Neural cell (in vitro differentiated cells): Measurements from ENCODE around the gene GSG1L2. TPM values are rescaled to one million over a fixed set of nuclear protein-coding genes. Genes with fewer than 3 reads are reported as not detected.

ENCODE experiments used
- H2AFZ ChIP-seq: fragments of 200-600, 300-800 bp; sonication (generic), shearing (Covaris generic); 2 replicates; pipeline ENCODE4 v1.6.0; 2014; ENCODE audit warnings: low read depth, mild to moderate bottlenecking, antibody characterized with exemption, low read length, moderate library complexity
- H3F3A ChIP-seq: fragments of 200-600 bp; shearing (Covaris generic); 2 replicates; pipeline ENCODE4 v1.6.1; 2016; ENCODE audit warnings: mild to moderate bottlenecking, moderate library complexity, mixed read lengths, antibody characterized with exemption, low read length; ENCODE audit not compliant: insufficient read depth, poor library complexity, severe bottlenecking
- H3K27ac ChIP-seq: fragments of 200-600, 300-800 bp; sonication (generic), shearing (Covaris generic); 2 replicates; pipeline ENCODE4 v1.5.1; 2014; ENCODE audit warnings: mild to moderate bottlenecking, low read length, moderate library complexity
- H3K27me3 ChIP-seq: fragments of 300-800, 200-600 bp; sonication (generic), shearing (Covaris generic); 2 replicates; pipeline ENCODE4 v1.6.0; 2014; ENCODE audit warnings: mild to moderate bottlenecking, low read depth, low read length, moderate library complexity; ENCODE audit not compliant: insufficient read depth
- H3K36me3 ChIP-seq: fragments of 300-800, 200-600 bp; sonication (generic), shearing (Covaris generic); 2 replicates; pipeline ENCODE4 v1.5.1; 2014; ENCODE audit warnings: mild to moderate bottlenecking, antibody characterized with exemption, low read length, moderate library complexity; ENCODE audit not compliant: insufficient read depth
- H3K4me2 ChIP-seq: fragments of 300-800, 200-600 bp; sonication (generic), shearing (Covaris generic); 2 replicates; pipeline ENCODE4 v1.6.0; 2014; ENCODE audit warnings: mild to moderate bottlenecking, low read length
- H3K4me3 ChIP-seq: fragments of 300-800, 200-600 bp; sonication (generic), shearing (Covaris generic); 2 replicates; pipeline ENCODE4 v1.5.1; 2014; ENCODE audit warnings: mild to moderate bottlenecking, low read length, moderate library complexity
- H3K79me2 ChIP-seq: fragments of 200-600 bp; shearing (Covaris generic); replicated peaks from 2 replicates; pipeline ENCODE4 v1.6.0; 2014; ENCODE audit warnings: mild to moderate bottlenecking, low read length, moderate library complexity; ENCODE audit not compliant: insufficient read depth
- H3K9ac ChIP-seq: fragments of 300-800, 200-600 bp; sonication (generic), shearing (Covaris generic); 2 replicates; pipeline ENCODE4 v1.6.1; 2016; ENCODE audit warnings: mild to moderate bottlenecking, low read length, mixed read lengths
- H3K9me2 ChIP-seq: fragments of 200-600 bp; shearing (Covaris generic); 2 replicates; pipeline ENCODE4 v1.6.1; 2016; ENCODE audit warnings: mild to moderate bottlenecking, low read length, mixed read lengths; ENCODE audit not compliant: insufficient read depth
- H3K9me3 ChIP-seq: fragments of 200-600, 300-800 bp; sonication (generic), shearing (Covaris generic); 2 replicates; pipeline ENCODE4 v1.6.1; 2016; ENCODE audit warnings: mild to moderate bottlenecking, mixed run types, low read length, moderate library complexity, mixed read lengths
- H4K20me1 ChIP-seq: fragments of 200-600 bp; shearing (Covaris generic); 2 replicates; pipeline ENCODE4 v1.6.1; 2016; ENCODE audit warnings: mild to moderate bottlenecking, mixed run types; ENCODE audit not compliant: insufficient read depth
- EP300 ChIP-seq: fragments of 450-650 bp; conservative IDR thresholded peaks from 2 replicates; pipeline ENCODE4 v1.6.1; 2014; ENCODE audit warnings: antibody characterized with exemption, mild to moderate bottlenecking, moderate library complexity; ENCODE audit not compliant: poor library complexity, severe bottlenecking
- EZH2 ChIP-seq: fragments of 200-600, 300-800 bp; shearing (Covaris generic), sonication (generic); IDR thresholded peaks from 2 replicates; pipeline ENCODE4 v1.6.1; 2014; ENCODE audit warnings: antibody characterized with exemption, low read length, borderline replicate concordance, mild to moderate bottlenecking; ENCODE audit not compliant: insufficient read depth, poor library complexity, severe bottlenecking
- MXI1 ChIP-seq: fragments of 450-650 bp; conservative IDR thresholded peaks from 2 replicates; pipeline ENCODE4 v1.6.1; 2014; ENCODE audit warnings: antibody characterized with exemption, mild to moderate bottlenecking; ENCODE audit not compliant: poor library complexity, severe bottlenecking
- POLR2AphosphoS5 ChIP-seq: IDR thresholded peaks from 2 replicates; pipeline ENCODE4 v1.6.1; 2012
- RAD21 ChIP-seq: fragments of 450-650 bp; conservative IDR thresholded peaks from 2 replicates; pipeline ENCODE4 v1.6.1; 2014; ENCODE audit warnings: antibody characterized with exemption, mild to moderate bottlenecking, moderate library complexity
- SMC3 ChIP-seq: fragments of 450-650 bp; conservative IDR thresholded peaks from 2 replicates; pipeline ENCODE4 v1.6.1; 2014; ENCODE audit warnings: antibody characterized with exemption, mild to moderate bottlenecking, moderate library complexity; ENCODE audit not compliant: poor library complexity
- TAF1 ChIP-seq: IDR thresholded peaks from 2 replicates; pipeline ENCODE4 v1.6.1; 2012; ENCODE audit warnings: low read depth
- polyA plus RNA-seq: library from polyadenylated mRNA; depleted of rRNA; stranded (reverse); fragments of >200 nt; gene quantifications from 2 replicates; pipeline ENCODE4 v1.2.3, GENCODE V29; 2014
- TF ChIP-seq, protein P1 (sequence below): IDR thresholded peaks from 2 replicates; pipeline ENCODE4 v1.6.1; 2012; ENCODE audit warnings: borderline replicate concordance
- TF ChIP-seq, protein P2 (sequence below): fragments of 450-650 bp; IDR thresholded peaks from 2 replicates; pipeline ENCODE4 v1.5.1; 2014; ENCODE audit warnings: antibody characterized with exemption, mild to moderate bottlenecking, moderate library complexity; ENCODE audit not compliant: poor library complexity, severe bottlenecking

The GSG1L2 gene
- polyA plus RNA-seq, 1 donor from 2014 or later, result not detected

DNA sequence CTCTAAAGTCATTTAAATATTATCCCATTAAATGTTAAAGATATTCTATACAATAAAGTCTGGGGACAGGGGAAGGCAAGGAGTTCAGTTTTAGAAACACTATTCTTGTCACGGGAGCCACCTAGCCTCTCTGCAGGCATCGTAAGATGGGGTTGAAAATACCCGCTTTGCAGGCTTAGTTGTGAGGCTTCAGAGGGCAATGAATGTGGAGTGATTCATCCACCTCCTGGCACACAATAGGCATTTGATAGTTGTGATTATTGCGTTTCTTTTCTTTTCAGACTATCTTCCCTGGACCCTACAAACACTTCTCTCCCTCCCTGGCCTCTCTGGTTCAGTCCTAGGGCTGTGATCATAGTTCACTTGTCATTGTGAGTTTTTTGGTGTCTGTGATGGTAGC, 23.4 kb upstream of the GSG1L2 start:
- TF ChIP-seq, protein P1, sequence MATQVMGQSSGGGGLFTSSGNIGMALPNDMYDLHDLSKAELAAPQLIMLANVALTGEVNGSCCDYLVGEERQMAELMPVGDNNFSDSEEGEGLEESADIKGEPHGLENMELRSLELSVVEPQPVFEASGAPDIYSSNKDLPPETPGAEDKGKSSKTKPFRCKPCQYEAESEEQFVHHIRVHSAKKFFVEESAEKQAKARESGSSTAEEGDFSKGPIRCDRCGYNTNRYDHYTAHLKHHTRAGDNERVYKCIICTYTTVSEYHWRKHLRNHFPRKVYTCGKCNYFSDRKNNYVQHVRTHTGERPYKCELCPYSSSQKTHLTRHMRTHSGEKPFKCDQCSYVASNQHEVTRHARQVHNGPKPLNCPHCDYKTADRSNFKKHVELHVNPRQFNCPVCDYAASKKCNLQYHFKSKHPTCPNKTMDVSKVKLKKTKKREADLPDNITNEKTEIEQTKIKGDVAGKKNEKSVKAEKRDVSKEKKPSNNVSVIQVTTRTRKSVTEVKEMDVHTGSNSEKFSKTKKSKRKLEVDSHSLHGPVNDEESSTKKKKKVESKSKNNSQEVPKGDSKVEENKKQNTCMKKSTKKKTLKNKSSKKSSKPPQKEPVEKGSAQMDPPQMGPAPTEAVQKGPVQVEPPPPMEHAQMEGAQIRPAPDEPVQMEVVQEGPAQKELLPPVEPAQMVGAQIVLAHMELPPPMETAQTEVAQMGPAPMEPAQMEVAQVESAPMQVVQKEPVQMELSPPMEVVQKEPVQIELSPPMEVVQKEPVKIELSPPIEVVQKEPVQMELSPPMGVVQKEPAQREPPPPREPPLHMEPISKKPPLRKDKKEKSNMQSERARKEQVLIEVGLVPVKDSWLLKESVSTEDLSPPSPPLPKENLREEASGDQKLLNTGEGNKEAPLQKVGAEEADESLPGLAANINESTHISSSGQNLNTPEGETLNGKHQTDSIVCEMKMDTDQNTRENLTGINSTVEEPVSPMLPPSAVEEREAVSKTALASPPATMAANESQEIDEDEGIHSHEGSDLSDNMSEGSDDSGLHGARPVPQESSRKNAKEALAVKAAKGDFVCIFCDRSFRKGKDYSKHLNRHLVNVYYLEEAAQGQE, result no peak
- TF ChIP-seq RAD21 (no peak), POLR2AphosphoS5 (no peak), EZH2 (no peak), EP300 (no peak), MXI1 (no peak), SMC3 (no peak)
- TF ChIP-seq, protein P2, sequence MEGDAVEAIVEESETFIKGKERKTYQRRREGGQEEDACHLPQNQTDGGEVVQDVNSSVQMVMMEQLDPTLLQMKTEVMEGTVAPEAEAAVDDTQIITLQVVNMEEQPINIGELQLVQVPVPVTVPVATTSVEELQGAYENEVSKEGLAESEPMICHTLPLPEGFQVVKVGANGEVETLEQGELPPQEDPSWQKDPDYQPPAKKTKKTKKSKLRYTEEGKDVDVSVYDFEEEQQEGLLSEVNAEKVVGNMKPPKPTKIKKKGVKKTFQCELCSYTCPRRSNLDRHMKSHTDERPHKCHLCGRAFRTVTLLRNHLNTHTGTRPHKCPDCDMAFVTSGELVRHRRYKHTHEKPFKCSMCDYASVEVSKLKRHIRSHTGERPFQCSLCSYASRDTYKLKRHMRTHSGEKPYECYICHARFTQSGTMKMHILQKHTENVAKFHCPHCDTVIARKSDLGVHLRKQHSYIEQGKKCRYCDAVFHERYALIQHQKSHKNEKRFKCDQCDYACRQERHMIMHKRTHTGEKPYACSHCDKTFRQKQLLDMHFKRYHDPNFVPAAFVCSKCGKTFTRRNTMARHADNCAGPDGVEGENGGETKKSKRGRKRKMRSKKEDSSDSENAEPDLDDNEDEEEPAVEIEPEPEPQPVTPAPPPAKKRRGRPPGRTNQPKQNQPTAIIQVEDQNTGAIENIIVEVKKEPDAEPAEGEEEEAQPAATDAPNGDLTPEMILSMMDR, result no peak

DNA sequence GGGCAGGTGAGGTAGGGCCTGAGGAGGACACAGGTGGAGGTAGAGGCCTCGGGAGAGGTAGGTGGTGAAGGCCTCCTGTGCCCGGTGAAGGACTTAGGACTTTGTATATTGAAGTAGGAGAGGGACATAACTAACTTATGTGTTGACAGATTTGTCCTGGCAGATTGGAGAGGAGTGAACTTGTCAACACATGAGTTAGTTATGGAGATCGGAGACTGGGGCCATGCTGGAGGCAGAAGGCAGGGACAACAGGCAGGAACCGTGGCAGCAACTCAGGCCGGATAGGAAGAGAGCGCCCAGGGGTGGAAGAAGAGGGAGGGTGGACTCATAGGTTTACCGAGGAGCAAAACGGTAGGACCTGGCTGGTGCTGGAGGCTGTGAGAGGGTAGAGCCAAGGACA, 22.3 kb upstream of the GSG1L2 start:
- no peaks in the 10 kb centered on the region for H4K20me1 ChIP-seq
- H3K27me3 ChIP-seq, result no peaks in the 10 kb centered on the region
- H3K79me2 ChIP-seq, result no peaks in the 10 kb centered on the region
- H3K9ac ChIP-seq, result no peak overlapping the region
- no peaks in the 10 kb centered on the region for H3K9me2 ChIP-seq
- no peaks in the 10 kb centered on the region for H3K36me3 ChIP-seq
- H3K9me3 ChIP-seq, result no peaks in the 10 kb centered on the region
- no peak overlapping the region for H3K4me2 ChIP-seq
- H3K27ac ChIP-seq, result no peak overlapping the region
- TF ChIP-seq, protein P1, result no peak
- TF ChIP-seq RAD21 (no peak), EP300 (no peak), EZH2 (no peak), TAF1 (no peak), POLR2AphosphoS5 (no peak), MXI1 (no peak), SMC3 (no peak)
- TF ChIP-seq, protein P2, result no peak
- no peak overlapping the region for H3K4me3 ChIP-seq
- H3F3A ChIP-seq, result no peaks in the 10 kb centered on the region
- H2AFZ ChIP-seq, result no peak overlapping the region

More for the DNA sequence above, 23.4 kb upstream of the GSG1L2 start:
- Histone ChIP-seq H3K79me2 (no peaks in the 10 kb centered on the region), H3K4me2 (no peak overlapping the region), H3K4me3 (no peak overlapping the region), H3K27me3 (no peaks in the 10 kb centered on the region), H2AFZ (no peak overlapping the region), H3K27ac (no peak overlapping the region), H3K9me3 (no peaks in the 10 kb centered on the region), H3F3A (no peaks in the 10 kb centered on the region), H4K20me1 (no peaks in the 10 kb centered on the region), H3K36me3 (no peaks in the 10 kb centered on the region), H3K9me2 (no peaks in the 10 kb centered on the region), H3K9ac (no peak overlapping the region)
